GM19455 (cell line): ENCODE data around the gene MCOLN1.
"Not testable (repeated sequence)": the region's sequence is repeated elsewhere in the genome, so short reads cannot be mapped to it uniquely, and the experiment has no call there.

Source experiments
- ATAC-seq: cut with Tn5 transposase; IDR thresholded peaks from one replicate; pipeline ENCODE4 v1.9.1; 2021; ENCODE audit not compliant: unreplicated experiment

MCOLN1 gene

GRCh38 chr19:7565332-7565731 is 42.9 kb downstream of the MCOLN1 start:
- ATAC-seq, result no peak

GRCh38 chr19:7570761-7571160 is 48.3 kb downstream of the MCOLN1 start:
- no peak for ATAC-seq

- ATAC-seq, result no peak
Measured at GRCh38 chr19:7575434-7576040, 53.1 kb downstream of the MCOLN1 start.

- ATAC-seq, result not testable (repeated sequence)
Measured at GRCh38 chr19:7577422-7577821, 55.0 kb downstream of the MCOLN1 start.

GRCh38 chr19:7578127-7578526 is 55.7 kb downstream of the MCOLN1 start:
- ATAC-seq, result no peak

- ATAC-seq, result no peak
Measured at GRCh38 chr19:7579182-7579581, 56.8 kb downstream of the MCOLN1 start.

GRCh38 chr19:7582446-7582845 is 60.0 kb downstream of the MCOLN1 start:
- ATAC-seq, result no peak
